GM12878 (cell line): ENCODE measurements around the gene ACVR1B. TPM values are rescaled to one million over a fixed set of nuclear protein-coding genes. Genes with fewer than 3 reads are reported as not detected.
A peak's percentile ranks its signal among the peaks of the same experiment; 100 is the strongest.

Experiments used
- ATAC-seq: fragments of 200-7000 bp; cut with Tn5 transposase; 3 replicates; pipeline ENCODE4 v1.9.1; 2020; ENCODE audit warnings: mild to moderate bottlenecking, moderate library complexity
- BruUV-seq: library from RNA; stranded (reverse); fragments of 400-500 nt; replicated peaks from 2 replicates; lab custom pipeline; 2021; lab: Mats Ljungman, UMichigan
- CTCF ChIA-PET: fragments of 300-600 bp; sonication (Branson Sonifier 250); formaldehyde crosslinking; extraction: SDS; loops from one replicate; lab custom pipeline; 2021; ENCODE audit warnings: inconsistent platforms; lab: Yijun Ruan, JAX
- POLR2A ChIA-PET: fragments of 350-600 bp; formaldehyde crosslinking; extraction: SDS; loops from one replicate; lab custom pipeline; 2021; ENCODE audit warnings: inconsistent platforms; lab: Charles Lee
- RAD21 ChIA-PET: fragments of 300-600 bp; sonication (Branson Sonifier 250); formaldehyde crosslinking; loops from one replicate; lab custom pipeline; 2023; ENCODE audit warnings: antibody characterized with exemption; ENCODE audit not compliant: unreplicated experiment; lab: Charles Lee
- SMC1A ChIA-PET: fragments of 300-600 bp; sonication (Branson Sonifier 250); formaldehyde crosslinking; loops from one replicate; lab custom pipeline; 2023; ENCODE audit not compliant: unreplicated experiment, uncharacterized antibody; lab: Charles Lee
- DNase-seq: peaks from one replicate; pipeline ENCODE4 v3.0.0-alpha.2; 2011; ENCODE audit warnings: low read depth, low spot score
- FAIRE-seq: peaks from 3 replicates; lab custom pipeline; 2011; peaks lifted over from hg19 to GRCh38; lab: Jason Lieb, UNC
- H2AFZ ChIP-seq: 2 replicates; pipeline ENCODE4 v1.6.0; 2011; ENCODE audit warnings: low read depth, low read length, control low read depth; ENCODE audit not compliant: control insufficient read depth
- H3K27ac ChIP-seq: 2 replicates; pipeline ENCODE4 v1.5.1; 2011; ENCODE audit warnings: control low read depth; ENCODE audit not compliant: control insufficient read depth, insufficient read depth
- H3K27me3 ChIP-seq, 2 experiments: replicated peaks in 1 of 2; 2 replicates each; pipeline versions ENCODE4 v1.6.0 to v1.6.1; 2011; ENCODE audit warnings: low read length in 1 of 2; ENCODE audit not compliant: control insufficient read depth in 2 of 2, insufficient read depth in 2 of 2
- H3K36me3 ChIP-seq, 2 experiments: 2 replicates each; pipeline ENCODE4 v1.5.1; 2011; ENCODE audit warnings: low read length in 1 of 2; ENCODE audit not compliant: control insufficient read depth in 2 of 2, insufficient read depth in 2 of 2
- H3K4me1 ChIP-seq: 2 replicates; pipeline ENCODE4 v1.6.1; 2011; ENCODE audit warnings: mild to moderate bottlenecking, low read length, moderate library complexity, mixed read lengths; ENCODE audit not compliant: control insufficient read depth, insufficient read depth
- H3K4me2 ChIP-seq: 2 replicates; pipeline ENCODE4 v1.6.0; 2011; ENCODE audit warnings: control low read depth; ENCODE audit not compliant: control insufficient read depth, insufficient read depth
- H3K4me3 ChIP-seq: fragments of 200-600 bp; sonication (generic); 2 replicates; pipeline ENCODE4 v1.5.1; 2016
- H3K79me2 ChIP-seq: 2 replicates; pipeline ENCODE4 v1.6.0; 2011; ENCODE audit warnings: low read length; ENCODE audit not compliant: control insufficient read depth, insufficient read depth
- H3K9ac ChIP-seq: 2 replicates; pipeline ENCODE4 v1.8.0; 2011; ENCODE audit warnings: low read length, control low read depth, mixed read lengths; ENCODE audit not compliant: control insufficient read depth, insufficient read depth
- H3K9me3 ChIP-seq: replicated peaks from 3 replicates; pipeline ENCODE4 v1.5.1; 2011; ENCODE audit warnings: mild to moderate bottlenecking, low read length; ENCODE audit not compliant: control insufficient read depth, insufficient read depth
- H4K20me1 ChIP-seq: 2 replicates; pipeline ENCODE4 v1.6.0; 2011; ENCODE audit not compliant: control insufficient read depth, insufficient read depth
- FOS ChIP-seq: IDR thresholded peaks from 3 replicates; pipeline ENCODE4 v1.6.1; 2011; ENCODE audit warnings: borderline replicate concordance; ENCODE audit not compliant: insufficient read length; ENCODE audit errors: extremely low read depth
- JUNB ChIP-seq: IDR thresholded peaks from 2 replicates; pipeline ENCODE4 v1.6.1; 2016; ENCODE audit warnings: antibody characterized with exemption, mild to moderate bottlenecking
- STAT1 ChIP-seq: fragments of 450-650 bp; conservative IDR thresholded peaks from 2 replicates; pipeline ENCODE4 v1.6.1; 2014; ENCODE audit warnings: antibody characterized with exemption, mild to moderate bottlenecking
- WGBS: methylation state at CpG from one replicate; pipeline ENCODE4 v1.1.6; 2016; ENCODE audit warnings: low lambda C conversion rate; ENCODE audit not compliant: insufficient replicate concordance, insufficient coverage; ENCODE audit errors: missing lambda C conversion rate; 5-methylcytosine and 5-hydroxymethylcytosine counted together
- in situ Hi-C: fragments of 300-500 bp; cut with MboI; formaldehyde crosslinking; loops from 9 replicates; pipeline ENCODE4 v1.14.3; 2018; ENCODE audit warnings: mixed read lengths
- intact Hi-C: fragments of 100-400 bp; cut with micrococcal nuclease; formaldehyde crosslinking; loops from one replicate; pipeline ENCODE4 v1.14.2; 2022; ENCODE audit not compliant: unreplicated experiment
- polyA plus RNA-seq, 11 experiments: library from polyadenylated mRNA; depleted of rRNA in 4 of 11; unstranded in 6 of 11; stranded (reverse) in 5 of 11; fragments of >200 nt; fragmentation: Nextera tagmentation in 4 of 11; fragmentation: Illumina TruSeq in 1 of 11; extraction: Ambion mirVana in 4 of 11; extraction: Trizol in 1 of 11; gene quantifications; 1 replicate in 1 of 11; 2 replicates in 10 of 11; pipeline versions ENCODE4 v1.2.1 to v1.2.3, GENCODE V29; 2011 to 2016; ENCODE audit warnings: inconsistent platforms in 2 of 11, missing spikeins in 2 of 11, low read depth in 1 of 11
- total RNA-seq, 4 experiments: library from RNA; depleted of rRNA in 3 of 4; stranded (reverse); fragments of >200 nt in 3 of 4; fragmentation: Illumina TruSeq in 1 of 4; extraction: Trizol in 1 of 4; gene quantifications; 2 replicates each; pipeline versions ENCODE4 v1.2.1 to v1.2.3, GENCODE V29; 2013 to 2021

The ACVR1B gene
- total and polyA plus RNA-seq, 10 of the 15 experiments (the other 5 are each of a cell fraction or from before 2014, with no cell fraction given) = 0.02 to 0.69 (median 0.16) TPM; not detected in 2

DNA sequence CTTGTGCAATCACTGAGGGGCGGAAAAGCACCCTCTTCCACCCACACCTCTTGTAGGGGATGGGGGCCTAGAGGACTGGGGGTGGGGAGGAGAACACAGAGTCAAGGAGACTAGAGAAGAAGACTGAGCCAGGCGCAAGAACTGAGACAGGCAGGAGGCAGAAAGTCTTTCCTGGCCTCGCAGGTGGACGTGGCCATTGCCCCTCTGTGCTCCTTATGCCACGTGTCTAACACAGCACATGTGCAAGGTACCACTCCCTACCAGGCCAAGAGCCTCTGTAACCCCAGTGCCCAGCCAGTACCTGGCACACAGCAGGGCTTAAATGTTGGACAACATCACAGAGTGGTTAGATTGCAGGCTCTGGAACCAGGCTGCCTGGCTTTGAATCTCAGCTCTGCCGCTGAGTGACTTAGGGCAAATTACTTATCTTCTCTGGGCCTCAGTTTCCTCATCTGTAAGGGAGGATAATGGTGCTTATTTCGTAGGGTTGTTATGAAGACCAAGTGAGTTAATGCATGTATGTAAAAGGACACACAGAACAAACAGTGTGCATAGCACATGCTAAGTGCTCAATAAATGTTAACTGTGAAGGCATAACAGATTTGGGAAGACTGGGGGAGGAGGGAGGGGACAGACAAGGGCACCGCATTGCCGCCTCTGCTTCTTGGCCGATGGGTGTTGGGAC, 53.9 kb downstream of the ACVR1B start:
- ChIA-PET SMC1A (interaction anchor here (1.3 to 4.6 kb wide), 3 partner anchors 15 to 117 kb away, joined by 3 to 92 read pairs (median 36); no protein-coding TSS in a partner anchor), RAD21 (interaction anchor here (0.6 to 6.1 kb wide), 3 partner anchors 13 to 787 kb away, joined by 3 to 131 read pairs (median 8); partner anchors contain the start of gene POU6F1), POLR2A (interaction anchor here (0.9 to 1.4 kb wide), 3 partner anchors 15 to 17 kb away, joined by 3 to 4 read pairs (median 3); no protein-coding TSS in a partner anchor), CTCF (interaction anchor here (1.9 to 11.3 kb wide), 4 partner anchors 17 to 118 kb away, joined by 5 to 412 read pairs (median 8); no protein-coding TSS in a partner anchor)
- no TSS peak for BruUV-seq
- H3K36me3 ChIP-seq = no peaks in the 10 kb centered on the region
- 36% methylated on average over 10 of the region's 10 CpGs for WGBS
- H4K20me1 ChIP-seq = no peaks in the 10 kb centered on the region
- no peak for DNase-seq
- H3K9ac ChIP-seq = no peak overlapping the region
- intact Hi-C loops = no loop called here
- H2AFZ ChIP-seq = no peak overlapping the region
- no peaks in the 10 kb centered on the region for H3K79me2 ChIP-seq
- H3K4me1 ChIP-seq = peaks cover 11% of the 10 kb centered on the region
- ATAC-seq = no peak
- H3K27ac ChIP-seq = no peak overlapping the region
- in situ Hi-C loops = no loop called here
- H3K9me3 ChIP-seq = no peaks in the 10 kb centered on the region
- no peak for TF ChIP-seq FOS
- no peak for TF ChIP-seq JUNB
- TF ChIP-seq STAT1 = 0 out of 2 replicates have a peak, but pooled peaks have one; percentile 29
- FAIRE-seq = peak; percentile 31
- H3K27me3 ChIP-seq = peaks cover 9 to 21% of the 10 kb centered on the region in 2 experiments; a peak in 3 of 4 replicates
- H3K4me2 ChIP-seq = peak overlapping the region; percentile 5; the same call in 1 of the 2 replicates
- no peak overlapping the region for H3K4me3 ChIP-seq
